Activated naive CD4-positive, alpha-beta T cell treated with anti-CD3 and anti-CD28 coated beads, Interleukin-2, amount 50 U/mL, for 16 hours (primary cell): ENCODE data around the gene ZNF35.

Experiments used
- DNase-seq: peaks from one replicate; pipeline ENCODE4 v3.0.0-alpha.2; 2020

The ZNF35 gene

GRCh38 chr3:44685128-44685800 is 36.7 kb downstream of the ZNF35 start:
- DNase-seq: peak; percentile 52

GRCh38 chr3:44687898-44688297 is 39.4 kb downstream of the ZNF35 start:
- no peak for DNase-seq
